Activated T-helper 9 cell treated with anti-CD3 and anti-CD28 coated beads, Interleukin-2, amount 50 U/mL, for 16 hours (primary cell): ENCODE data around the gene PPA1.
"Not testable (repeated sequence)": the region's sequence is repeated elsewhere in the genome, so short reads cannot be mapped to it uniquely, and the experiment has no call there.

Experiments used
- DNase-seq: peaks from one replicate; pipeline ENCODE4 v3.0.0-alpha.2; 2020; ENCODE audit warnings: low read depth

PPA1 gene

GRCh38 chr10:70233109-70233938, at the start of gene PPA1:
Gene PPA1, minus strand, starts transcription at chr10:70233429. Its CDS starts 102 bp downstream, at chr10:70233327.
- DNase-seq = peak; percentile 100

DNA sequence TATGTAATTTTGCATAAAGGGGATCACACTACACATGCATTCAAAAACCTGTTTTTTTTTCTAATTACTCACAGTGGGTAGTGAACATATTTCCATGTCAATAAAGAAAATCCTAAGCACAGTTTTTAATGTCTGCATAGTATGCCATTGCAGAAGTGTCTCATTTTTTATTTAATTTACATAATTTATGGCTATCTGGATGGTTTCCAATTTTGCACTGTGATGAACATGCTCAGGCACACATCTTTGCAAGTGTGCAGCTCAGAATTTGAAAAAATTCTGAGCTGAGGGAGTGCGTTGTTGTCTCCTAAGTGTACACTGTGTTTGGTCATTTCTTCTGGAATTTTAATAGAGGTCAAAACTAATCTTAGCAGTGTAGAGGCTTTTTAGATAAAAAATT, 48.4 kb upstream of the PPA1 start:
- DNase-seq = no peak

GRCh38 chr10:70280099-70280498, 46.9 kb upstream of the PPA1 start:
- DNase-seq = no peak

- DNase-seq = no peak
Observed at GRCh38 chr10:70277396-70278030, 44.3 kb upstream of the PPA1 start.

GRCh38 chr10:70274643-70275042, 41.4 kb upstream of the PPA1 start:
- no peak for DNase-seq

DNA sequence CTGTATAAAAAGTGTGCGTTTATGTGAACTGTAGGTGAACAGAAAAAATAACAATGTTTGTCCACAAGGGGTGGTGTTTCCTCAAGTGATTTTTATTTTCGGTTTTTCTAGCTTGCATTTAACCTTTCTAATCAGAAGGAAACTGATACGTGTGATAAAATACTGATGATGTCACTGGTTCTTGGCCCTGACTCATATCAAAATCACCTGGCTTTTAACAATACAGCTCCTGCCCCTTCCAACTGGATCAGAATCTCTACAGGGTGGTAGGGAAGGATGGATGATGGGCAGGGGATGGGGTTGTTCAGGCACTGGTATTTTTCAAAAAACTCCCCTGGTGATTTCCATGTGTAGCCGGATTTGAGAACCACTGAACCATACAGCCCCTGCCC, 39.7 kb upstream of the PPA1 start:
- no peak for DNase-seq

DNA sequence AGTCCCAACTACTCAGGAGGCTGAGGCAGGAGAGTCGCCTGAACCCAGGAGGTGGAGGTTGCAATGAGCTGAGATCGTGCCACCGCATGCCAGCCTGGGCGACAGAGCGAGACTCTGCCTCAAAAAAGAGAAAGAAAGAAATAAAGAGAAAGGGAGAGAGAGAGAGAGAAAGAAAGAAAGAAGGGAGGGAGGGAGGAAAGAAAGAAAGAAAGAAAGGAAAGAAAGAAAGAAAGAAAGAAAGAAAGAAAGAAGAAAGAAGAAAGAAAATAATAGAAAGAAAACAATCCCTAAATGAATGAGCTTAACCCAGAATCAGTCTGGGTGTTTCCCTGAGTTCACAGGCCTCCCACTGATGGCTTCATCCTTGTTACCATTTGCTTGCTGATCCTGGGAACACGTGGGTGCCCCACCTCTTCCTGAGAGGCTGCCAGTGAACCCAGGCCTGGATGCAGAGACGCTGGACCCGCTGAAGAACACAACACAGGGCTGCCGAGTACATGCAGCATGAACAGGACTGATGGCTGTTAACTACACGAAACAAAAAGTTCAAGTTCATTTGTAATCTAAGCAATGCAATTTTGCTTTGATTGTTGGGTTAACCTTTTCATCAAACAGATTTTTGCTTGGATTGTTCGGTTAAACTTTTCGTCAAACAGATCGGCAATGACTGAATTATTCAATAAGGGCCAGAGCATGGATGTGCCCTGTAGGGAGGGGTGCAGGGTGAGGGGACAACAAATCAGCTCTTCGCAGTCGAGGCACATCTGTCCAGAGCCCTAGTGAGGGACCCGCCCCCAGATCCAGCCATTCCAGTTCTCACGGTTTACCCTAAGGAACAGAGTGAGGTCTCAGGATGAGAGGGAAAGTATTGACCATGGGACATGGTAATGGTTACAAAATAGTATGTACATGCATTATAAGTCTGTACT, 39.0 kb upstream of the PPA1 start:
- no peak for DNase-seq

DNA sequence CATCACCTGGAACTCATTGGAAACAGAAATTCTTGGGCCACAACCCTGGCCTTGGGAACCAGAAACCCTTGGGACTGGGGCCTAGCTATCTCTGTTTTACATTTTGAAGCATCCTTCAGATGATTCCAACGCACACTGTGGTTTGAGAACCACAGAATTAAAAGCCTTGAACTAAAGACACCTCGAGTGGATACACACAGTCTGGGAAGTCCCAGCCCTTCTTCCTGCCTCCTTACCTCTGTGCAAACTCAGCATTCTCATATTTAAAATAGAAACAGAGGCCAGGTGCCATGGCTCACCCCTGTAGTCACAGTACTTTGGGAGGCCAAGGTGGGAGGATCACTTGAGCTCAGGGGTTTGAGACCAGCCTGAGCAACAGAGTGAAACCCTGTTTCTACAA, 37.7 kb upstream of the PPA1 start:
- no peak for DNase-seq

DNA sequence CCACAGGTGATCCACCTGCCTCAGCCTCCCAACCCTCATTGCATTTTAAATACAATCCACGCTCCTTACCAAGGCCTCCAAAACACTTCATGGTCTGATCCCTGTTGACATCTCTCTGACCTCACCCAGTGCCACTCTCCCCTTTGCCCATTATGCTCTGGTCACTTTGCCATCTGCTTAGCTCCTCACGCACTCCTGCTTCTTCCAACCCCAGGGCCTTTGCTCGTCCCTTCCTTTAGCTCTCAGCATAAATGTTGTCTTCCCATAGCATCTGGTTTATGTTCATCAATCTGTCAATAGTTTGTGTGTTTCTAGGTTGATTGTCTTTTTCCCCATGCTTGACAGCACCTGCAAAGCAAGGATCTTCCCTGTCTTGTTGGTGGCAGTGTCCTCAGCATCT, 36.5 kb upstream of the PPA1 start:
- no peak for DNase-seq

GRCh38 chr10:70268376-70268775, 35.1 kb upstream of the PPA1 start:
- no peak for DNase-seq

DNA sequence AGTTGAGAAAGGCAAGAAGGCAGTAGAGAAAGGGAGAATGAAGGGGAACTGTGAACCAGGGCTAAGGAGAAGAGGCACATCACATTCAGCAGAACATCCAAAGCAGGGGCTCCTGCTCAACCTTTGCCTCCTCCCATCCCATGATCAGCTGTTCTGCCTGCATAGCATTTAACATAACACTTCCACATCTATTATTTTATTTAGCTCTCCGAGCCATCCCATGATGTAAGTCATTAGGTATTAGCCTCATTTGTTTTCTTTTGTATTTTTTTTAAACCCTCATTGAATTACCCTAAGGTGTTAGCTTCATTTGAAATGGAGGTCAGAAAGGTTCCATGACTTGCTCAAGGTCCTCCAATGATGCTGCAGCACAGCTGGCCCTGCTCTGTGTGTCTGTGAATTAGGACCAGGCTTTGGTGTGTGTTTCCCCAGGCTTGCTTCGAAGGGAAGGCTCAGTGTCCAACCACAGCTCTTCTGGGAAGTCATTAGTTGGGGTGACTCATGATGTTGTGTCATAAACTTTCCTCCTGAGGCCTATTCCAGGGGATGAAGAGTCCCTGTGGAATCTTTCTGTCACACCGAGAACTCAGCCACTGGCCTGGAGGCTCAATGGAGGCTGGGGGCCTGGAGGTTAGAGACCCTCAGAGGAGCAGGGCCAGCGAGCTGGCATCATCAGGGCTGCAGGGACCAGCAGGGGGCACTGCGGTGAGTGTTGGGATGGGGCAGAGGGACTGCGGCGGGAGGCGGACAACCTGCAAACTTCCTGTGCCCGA, 34.1 kb upstream of the PPA1 start:
- no peak for DNase-seq

- DNase-seq = no peak
Observed at GRCh38 chr10:70266701-70267100, 33.5 kb upstream of the PPA1 start.

- no peak for DNase-seq
Observed at GRCh38 chr10:70266056-70266455, 32.8 kb upstream of the PPA1 start.

DNA sequence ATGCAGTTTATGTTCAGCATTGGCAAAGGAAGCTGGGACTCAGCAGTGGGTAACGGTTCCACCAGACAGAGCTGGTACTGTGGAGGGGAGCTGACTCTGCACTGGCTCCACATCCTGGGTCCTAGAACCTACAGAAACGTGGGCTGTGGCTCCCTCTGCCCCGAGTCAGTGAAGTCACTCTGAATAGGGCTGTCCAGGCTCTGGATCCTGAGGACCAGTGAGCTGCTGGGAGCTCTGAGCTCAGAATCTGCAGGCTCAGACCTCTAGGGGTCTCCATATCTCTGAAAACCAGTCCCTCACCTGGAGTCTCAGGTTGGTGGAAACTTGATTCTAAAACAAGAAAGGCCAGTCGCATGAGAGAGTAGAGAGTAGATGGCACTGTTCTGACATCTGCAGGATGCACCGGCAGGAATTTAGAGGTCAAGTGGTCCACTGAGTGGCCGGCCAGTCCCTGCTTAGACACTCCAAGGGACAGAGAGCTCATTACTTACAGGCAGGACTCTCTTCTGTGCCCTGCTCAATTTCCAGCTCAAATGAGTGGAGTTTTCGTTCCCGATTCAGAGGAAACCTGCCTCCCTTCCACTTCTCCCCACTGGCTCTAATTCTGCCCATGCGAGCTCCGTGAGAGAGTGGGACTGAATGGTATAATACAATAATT, 31.9 kb upstream of the PPA1 start:
- no peak for DNase-seq

DNA sequence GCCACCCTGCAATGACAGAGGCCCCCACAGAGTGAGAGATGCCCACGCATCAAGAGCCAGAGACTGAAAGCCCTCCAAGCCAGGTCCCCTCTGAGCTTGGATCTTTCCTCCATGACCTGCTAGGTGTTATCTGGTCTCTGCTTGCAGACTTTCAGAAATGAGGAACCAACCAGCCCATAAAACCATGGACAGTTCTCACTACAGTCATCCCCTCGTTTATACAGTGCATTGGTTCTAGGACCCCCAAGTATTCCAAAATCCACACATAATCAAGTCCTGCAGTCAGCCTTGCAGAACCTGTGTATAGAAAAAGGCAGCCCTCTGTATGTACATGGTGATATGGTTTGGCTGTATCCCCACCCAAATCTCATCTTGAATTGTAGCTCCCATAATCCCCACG, 27.5 kb upstream of the PPA1 start:
- DNase-seq = no peak

GRCh38 chr10:70260259-70260658, 27.0 kb upstream of the PPA1 start:
- no peak for DNase-seq

GRCh38 chr10:70258216-70258615, 25.0 kb upstream of the PPA1 start:
- no peak for DNase-seq

GRCh38 chr10:70257816-70258215, 24.6 kb upstream of the PPA1 start:
- DNase-seq = not testable (repeated sequence)

GRCh38 chr10:70256463-70256862, 23.2 kb upstream of the PPA1 start:
- no peak for DNase-seq

DNA sequence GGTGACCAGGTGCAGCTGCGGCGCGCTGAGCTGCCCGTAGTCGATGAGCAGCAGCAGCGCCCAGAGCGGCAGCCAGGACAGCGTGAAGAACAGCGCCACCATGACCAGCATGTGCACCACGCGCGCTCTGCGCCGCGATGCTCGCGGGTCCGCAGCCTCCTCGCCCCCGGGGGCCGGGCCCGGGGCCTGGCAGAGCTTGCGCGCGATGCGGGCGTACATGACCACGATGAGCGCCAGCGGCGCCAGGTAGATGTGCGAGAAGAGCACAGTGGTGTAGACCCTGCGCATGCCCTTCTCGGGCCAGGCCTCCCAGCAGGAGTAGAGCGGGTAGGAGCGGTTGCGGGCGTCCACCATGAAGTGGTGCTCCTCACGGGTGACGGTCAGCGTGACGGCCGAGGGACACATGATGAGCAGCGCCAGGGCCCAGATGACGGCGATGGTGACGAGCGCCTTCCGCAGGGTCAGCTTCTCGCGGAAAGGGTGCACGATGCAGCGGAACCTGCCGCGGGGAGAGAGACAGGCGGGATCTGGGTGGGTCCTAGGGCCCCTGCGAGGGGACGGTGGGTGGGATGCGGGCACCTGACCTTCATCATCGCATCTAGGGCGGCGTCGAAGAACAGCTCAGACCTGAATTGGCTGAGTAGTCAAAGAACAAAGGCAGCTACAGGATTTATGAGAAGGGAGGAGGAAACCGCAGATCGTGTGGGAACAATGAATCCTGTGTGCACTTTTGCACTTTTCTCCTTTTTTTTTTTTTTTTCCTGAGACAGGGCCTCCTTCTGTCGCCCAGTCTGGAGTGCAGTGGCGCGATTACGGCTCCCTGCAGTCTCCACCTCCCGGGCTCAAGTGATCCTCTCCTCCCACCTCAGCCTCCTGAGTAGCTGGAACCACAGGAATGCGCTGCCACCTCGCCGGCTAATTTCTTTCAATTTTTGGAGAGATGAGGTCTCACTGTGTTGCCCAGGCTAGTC, 22.4 kb upstream of the PPA1 start:
- no peak for DNase-seq
